ENCODE results near the gene BANP.

Gene BANP

DNA sequence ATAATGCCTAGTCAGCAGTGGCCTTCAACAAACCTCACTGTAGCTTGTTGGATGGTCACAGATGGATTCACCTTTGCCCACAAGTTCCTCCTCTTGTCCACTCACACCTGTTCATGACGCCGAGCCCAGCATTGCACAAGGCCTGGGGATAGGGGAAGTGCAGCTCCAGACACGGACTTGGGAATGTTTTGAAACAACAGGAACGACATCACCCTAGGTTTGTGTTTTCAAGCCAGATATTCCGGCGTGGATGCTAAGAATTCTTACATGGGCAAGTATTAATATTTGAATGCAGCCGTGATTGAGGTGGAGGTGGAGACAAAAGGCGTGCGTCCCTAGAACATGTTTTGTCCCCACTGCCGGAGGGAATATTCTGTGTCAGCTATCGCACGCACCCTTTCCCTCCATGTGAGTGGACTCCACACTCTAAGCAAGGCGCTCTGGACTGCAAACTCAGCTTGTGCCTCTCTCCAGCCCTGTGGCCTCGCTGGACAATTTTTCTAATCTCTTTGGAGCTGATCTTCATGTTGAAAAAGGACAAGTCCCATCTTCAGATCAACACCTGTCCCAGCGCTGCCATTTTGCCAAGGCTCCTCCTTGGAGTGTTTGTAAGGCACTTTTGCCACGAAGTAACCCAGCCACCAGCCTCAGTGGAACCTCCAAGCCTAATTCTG is 2.0 kb upstream of the BANP start:
- no peak for DNase-seq (ENCODE audit: low read depth in 3 of 3)

DNA sequence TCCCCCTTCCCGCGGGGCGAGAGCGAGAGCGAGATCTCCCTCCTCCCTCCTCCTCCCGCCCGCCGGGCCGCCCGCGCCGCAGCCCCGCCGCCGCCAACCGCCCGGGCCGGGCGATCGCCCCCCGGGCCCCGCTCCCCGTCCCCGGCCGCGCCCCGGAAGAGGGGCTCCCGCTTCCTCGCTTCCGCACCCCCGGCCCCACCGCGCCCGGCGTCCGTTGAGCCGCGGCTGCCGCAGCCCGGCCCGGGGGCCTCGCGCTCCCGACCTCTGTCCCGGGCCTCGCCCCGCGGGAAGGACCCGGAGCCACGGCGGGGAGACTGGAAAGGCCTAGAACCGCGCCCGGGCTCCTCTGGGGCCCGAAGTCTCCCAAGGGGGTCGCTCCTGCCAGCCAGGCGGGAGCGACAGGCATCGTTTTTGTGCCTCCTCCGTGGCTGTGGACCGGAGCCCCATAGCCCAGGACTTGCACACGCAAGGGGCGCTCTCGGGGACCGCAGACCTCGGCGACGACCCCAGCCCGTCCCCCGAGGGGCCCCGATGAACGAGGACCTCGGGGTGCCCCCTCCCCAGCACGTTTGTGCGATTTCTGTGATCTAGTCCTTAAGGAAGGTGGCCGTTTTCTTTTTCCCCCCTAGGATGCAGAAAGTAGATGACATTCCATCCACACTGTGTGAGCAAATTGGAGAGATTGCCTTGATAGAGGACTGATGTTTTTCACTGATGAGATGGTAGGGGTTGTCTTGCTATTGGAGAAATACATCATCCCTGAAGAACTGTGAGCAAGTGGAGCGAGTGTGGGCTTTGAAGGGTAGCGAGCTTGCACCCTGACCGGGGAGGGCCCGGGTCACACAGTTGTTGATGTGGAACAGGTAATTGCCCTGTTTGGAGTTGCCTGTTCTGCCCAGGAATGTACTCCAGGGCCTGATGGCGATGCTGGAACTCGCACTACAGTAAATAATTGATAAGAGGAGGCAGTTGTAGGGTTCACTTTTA is 611 bp downstream of the BANP start:
- DNase-seq (ENCODE audit: low read depth in 3 of 3), result no peak

DNA sequence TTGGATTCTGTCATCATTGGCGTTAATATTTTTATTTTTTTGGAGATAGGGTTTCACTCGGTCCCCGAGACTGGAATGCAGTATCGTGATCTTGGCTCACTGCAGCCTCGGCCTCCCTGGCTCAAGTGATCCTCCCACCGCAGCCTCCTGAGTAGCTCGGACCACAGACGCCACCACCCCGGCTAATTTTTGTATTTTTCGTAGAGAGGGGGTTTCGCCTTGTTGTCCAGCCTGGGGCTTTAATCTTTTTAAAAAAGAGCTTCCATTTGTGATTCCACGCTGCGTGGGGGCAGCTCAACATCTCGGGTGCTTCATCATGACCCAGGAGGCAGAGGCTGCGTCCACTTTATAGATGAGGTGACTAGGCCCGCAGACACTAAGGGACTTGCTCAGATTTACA is 1.5 kb downstream of the BANP start:
- no peak for DNase-seq (ENCODE audit: low read depth in 3 of 3)

DNA sequence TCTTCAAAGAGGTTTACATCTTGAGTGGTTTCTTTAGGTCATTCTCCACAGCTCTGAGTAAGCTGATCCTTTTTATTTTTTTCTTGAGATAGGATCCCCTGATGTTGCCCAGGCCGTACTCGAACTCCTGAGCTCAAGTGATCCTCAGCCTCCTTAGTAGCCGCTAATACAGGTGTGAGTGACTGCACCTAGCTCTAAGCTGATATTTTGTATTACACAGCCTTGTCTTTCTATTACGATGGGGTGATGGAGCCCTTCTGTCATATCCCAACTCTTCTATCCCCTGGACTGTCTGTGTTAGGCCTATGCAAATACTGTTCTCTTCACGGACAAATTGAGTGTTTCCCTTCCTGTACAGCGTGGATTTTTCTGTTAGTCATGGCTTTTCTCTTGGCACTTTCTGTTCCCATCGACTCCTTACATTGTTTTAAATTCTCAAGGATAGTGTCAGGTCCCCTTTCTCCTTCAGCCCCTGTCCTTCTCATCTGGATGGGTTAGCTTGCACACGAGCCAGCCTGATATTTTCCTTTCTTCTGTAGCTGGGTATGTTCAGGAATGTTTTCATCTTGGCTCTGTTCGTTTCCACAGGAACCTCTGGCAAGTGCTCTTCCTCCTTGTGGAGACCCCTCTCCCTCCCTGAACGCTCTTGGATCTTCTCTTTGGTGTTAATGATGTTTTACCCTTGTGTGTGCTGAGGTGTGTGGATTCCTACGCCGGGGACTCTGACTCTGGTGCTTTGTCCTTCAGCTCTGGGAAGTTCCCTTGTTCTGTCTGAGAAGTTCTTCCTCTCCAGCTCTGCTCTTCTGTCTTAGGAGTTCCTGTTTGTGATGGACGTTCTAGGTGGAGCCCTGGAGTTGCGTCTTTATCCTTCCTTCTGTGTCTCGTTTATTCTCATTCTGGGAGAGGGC is 2.3 kb downstream of the BANP start:
- no peak for DNase-seq (ENCODE audit: low read depth in 3 of 3)

DNA sequence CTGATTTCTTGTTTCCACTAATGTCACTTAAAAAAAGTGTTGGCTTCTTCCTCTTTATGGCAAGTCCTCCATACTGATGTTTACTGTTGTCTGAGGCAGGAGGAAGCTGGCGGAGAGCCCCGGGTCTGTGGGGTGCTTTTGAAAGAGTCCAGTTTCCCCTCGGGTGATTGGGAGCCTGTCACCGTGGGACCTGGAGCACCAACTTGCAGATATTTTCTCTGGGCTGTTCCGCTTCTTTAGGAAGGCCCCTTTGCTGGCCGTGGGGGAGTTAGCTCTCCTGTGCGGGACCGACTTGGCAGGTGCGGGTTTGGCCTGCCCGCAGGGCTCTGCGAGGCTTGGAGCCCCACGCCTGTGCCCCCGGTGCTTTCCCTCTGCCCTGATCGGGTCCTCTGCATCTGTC is 3.1 kb downstream of the BANP start:
- no peak for DNase-seq (ENCODE audit: low read depth in 3 of 3)

DNA sequence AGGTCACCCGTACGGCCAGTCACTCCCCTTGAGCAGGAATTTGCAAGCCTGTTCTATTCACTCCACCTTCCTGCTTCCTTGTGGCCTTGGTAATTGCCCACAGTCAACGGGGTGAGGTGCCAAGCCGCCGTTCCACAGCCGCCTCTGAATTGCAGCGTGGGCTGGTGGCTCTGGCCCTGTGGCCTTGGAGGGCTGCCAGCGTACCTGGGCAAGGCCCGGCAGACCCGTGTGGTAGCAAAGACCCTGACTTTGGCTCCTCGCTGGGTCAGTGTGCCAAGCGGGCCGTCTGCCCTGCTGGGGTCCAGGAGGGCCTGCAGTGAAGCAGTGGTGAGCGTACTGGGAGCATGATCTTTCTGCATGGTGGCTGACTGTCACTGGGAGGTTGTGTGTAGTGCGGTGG is 3.6 kb downstream of the BANP start:
- no peak for DNase-seq (ENCODE audit: low read depth in 3 of 3)

DNA sequence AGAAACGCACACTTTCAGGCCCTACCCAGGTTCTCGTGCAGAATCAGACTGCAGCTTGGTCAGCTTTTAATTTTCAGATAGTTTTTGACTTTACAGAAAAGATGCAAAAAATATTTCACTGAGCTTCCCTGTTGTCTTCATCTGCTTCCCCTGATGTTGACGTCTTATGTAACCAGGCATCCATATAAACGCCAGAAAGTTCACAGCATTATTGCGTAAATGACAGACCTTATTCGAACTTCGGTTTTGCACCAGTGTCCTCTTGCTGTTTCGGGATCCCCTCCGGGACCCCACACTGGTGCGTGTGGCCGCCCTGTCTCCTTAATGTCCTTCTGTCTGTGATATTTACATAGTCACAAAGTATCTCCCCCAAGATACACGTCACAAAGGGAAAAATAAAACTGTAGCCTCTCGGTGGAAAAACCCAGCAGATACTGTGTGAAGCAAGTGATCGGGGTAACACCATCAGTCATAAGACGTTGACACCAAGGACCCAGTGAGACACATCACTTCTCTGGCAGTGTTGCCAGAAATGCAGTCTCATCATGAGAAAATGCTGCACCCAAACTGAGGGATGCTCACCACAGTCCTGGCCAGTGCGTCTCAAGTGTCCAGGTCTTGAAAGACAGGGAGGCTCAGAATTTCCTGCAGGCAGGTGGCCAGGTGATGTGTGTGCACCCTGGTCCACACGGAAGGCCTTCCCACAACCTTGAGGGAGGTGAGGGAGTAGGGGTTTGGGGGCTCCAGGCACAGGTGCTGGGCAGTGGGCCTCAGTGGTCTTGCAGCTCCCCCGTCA is 4.3 kb downstream of the BANP start:
- DNase-seq (ENCODE audit: low read depth in 3 of 3), result no peak

DNA sequence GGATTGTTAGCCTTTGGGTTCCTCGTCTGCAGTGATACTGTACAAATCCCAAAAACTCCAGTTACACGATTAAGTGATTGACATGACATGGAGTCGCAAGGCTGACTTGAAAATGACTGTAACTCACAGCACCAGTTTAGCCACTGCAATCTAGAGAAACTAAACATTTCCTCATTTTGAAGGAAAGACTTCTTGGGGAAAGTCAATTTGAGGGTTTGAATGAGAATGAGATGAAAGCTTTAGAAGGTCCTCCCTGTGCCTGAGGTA is 4.8 kb downstream of the BANP start:
- DNase-seq (ENCODE audit: low read depth in 3 of 3), result no peak

DNA sequence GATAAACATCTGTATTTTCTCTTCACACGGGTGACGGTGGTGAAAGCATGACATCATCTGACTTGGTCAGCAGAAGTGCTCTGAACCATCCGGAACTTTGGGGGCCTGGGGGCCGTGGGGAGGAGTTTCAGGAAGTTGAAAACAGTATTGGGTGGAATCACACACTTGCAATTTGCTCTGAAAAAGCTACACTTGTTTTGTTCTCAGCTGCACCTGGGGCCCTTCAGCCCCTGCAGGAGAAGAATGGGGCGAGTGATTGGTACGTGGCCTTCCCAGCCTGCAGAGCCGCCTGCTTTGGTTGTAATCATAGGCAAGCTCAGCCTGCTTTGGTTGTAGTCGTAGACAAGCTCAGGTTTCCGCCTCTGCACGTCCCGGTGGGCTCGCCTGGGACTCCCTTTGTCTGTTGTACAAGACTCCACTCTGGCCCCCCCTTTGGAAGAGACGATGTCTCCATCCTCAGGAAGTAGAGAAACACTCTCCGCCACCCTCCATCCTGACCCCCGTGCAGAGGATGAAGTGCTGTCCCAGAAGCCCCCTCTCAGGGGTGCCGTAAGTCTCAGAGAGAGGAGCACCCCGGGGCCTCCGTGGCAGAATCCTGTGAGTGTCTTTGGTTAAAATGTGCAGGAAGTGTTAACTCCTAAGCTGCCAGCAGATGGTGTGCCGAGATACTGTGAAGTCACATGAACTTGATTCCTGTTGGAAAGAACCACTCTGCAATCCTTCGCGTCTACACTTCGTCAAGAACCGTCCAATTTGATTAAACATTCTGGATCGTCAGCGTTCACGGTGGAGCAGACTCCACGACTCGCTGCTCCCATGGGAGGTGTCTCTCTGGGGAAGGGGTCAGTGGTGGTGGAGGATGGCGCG is 5.4 kb downstream of the BANP start:
- peak; percentile 48 to 73 (median 61) for DNase-seq (ENCODE audit: low read depth in 3 of 3)

DNA sequence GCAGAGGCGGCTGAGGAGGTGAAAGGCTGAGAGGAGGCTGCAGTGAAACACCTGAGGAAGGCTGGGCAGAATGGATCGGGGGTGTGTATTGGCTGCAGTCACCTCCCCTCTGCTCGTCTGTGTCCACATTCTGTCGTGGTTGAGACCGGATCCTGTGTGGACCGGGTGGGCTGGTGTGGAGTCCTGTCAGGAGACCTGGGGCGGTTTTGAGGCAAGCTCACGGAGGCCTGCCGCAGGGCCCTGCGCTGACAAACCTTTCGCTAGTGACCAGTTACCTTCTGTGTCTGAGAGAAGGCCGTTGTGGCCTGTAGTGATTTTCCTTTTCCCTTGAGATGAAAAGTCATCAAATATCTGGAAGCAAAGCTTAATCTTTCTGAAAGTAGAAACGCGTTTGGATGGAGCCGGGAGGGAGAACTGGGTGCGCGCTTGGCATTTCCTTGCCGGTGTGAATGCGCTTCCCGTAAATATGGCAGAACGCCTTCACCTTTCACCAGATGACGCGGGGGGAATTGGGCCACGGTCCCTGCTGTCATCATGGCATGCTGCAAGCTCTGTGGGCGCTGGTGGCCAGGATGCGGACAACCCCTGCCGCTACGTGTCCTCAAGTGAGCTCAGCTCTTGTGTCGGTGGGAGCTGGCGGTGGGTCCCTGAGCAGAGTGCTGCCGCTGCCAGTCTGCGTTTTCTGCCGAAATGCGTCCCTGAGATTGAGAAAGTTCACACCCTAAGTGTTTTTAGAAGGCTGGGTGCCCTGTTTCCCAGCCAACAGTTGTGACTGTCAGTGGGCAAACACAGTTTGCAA is 6.3 kb downstream of the BANP start:
- DNase-seq (ENCODE audit: low read depth in 3 of 3), result no peak

DNA sequence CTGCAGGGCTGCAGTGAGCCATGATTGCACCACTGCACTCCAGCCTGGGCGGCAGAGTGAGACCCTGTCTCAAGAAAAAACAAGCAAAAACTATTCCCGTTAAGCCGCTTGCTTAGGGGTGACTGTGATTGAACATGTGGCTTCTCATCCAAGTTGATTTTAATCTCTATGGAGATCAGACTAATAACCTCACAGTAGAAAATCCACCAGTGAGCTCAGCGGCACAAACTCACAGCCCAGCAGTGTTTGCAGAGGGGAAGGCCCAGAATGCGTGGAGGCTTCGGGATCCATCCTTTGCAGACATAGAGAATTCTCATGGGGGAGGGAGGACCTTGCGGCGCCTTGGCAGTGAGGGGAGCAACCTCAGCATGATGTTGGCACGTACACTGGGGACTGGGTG is 7.4 kb downstream of the BANP start:
- no peak for DNase-seq (ENCODE audit: low read depth in 3 of 3)

DNA sequence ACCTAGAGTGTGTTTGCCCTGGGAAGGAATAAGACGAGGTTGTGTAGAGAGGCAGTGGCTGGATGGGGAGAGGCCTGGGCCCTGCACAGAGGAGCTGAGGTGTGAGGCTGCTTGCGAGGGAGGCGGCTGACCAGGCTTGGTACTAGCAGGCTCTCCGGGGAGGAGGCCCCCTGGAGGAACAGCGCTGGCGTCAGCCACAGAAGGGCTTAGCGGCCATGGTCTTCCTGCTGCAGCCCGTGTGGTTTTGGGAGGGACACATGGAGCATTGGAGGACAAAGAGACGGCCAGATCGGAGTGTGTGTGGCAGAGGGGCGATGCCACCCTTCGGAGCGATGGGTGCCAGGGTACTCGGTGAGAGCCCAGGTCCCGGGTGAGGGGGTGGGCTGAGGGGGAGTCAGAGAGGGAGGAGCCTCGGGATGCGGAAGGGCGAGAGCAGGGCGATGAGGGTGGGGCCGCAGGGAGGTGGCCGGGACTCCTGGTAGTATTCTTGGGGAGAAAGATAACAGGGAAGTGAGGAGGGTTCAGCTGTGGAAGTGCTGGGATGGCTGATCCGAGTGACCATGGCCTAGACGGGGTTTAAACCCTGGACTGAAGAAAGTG is 8.3 kb downstream of the BANP start:
- no peak for DNase-seq (ENCODE audit: low read depth in 3 of 3)

DNA sequence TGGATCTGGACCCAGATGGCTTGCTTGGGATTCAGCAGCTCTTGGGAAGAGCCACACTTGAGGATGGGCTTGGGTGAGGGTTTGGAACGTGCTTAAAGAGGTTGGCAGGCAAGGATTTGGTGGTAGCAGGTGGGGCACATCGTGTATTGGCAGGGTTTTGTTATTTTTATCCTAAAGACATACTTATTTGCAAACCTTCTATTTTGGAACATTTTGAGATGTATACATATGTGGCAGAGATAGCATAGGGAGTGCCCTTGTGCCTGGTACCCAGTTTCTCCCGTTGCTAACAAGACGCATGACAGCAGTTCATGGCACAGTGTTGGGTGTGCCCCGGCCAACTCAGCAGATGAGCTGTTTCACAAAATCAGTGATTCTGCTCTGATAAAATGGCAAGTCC is 9.1 kb downstream of the BANP start:
- no peak for DNase-seq (ENCODE audit: low read depth in 3 of 3)

DNA sequence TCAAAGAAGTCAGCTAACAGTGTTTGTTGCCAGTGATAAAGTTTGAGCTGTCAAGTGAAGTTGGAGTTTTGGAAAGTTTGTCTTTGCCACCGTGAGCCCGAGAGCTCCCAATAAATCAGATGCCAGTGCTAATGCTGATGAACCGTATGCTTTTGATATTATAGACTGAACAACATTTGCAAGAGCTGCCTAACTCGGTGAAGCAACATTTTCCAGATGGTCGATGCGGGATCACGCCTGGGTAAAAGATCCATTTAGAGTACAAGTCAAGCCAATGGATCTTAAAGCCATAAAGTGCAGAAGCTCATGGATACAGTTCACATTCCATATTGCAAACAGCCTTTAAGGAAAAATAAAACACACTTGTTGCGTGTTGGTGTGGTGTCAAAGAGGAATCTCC is 9.6 kb downstream of the BANP start:
- DNase-seq (ENCODE audit: low read depth in 3 of 3), result no peak

DNA sequence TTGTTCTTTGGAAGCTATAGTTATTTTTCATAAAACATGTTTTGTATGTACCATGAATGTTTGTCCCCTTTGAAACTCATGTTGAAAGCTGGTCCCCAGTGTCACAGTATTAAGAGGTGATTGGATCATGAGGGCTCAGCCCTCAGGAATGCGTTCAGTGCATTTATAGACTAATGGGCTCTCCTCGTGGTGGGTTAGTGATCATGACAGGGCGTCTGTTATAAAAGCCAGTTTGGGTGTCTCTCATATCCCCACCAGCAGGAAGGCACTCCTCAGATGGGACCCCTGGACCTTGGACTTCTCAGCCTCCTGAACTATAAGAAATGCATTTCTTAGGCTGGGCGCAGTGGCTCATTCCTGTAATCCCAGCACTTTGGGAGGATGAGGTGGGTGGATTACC is 10.4 kb downstream of the BANP start:
- no peak for DNase-seq (ENCODE audit: low read depth in 3 of 3)

DNA sequence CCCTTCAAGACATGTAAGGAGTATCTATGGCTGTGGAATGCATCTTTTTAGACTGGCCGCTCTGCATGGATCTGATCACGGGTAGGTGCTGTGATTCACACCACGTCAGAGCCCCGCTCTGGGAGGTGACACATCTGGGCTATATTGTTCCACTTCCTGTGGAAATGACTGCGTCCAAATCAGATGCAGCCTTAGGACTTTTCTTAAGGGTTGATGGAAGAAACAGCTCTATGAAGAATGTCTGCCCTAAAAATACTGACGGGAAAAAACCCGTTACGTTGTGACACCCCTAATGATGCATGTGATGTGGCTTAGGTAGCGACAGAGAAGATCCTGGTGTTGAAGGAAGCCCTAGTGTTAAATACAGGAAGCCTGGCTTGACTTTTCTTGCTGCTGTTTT is 12.2 kb downstream of the BANP start:
- DNase-seq (ENCODE audit: low read depth in 3 of 3), result peak; percentile 58 to 71 (median 58)

DNA sequence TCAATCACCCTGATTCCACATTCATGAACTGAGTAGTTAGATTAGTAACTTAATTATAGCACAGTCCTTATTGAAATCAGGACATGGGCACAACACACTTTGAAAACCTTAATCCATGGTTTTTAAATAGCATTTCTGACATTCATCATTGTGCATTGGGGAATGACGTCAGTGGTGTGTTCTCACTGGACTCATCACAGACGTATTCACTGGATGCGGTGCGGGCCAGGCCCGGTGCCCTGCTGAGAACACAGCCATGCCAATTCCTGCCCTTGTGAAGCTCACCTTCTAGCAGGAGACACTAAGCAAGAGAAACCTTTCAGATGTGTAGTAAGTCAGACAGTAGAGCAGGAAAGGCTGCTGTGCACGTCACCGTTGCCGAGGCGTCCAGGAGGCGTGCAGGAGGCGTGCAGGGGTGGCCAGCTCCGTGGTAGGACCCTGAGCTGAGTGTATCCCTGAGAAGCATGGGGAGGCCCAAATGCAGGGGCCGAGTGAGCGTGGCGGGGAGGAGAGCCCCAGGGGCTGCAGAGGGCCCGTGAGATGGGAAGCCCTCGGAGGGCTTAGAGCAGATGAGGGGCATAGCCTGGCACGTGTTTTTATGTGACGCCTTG is 12.9 kb downstream of the BANP start:
- DNase-seq (ENCODE audit: low read depth in 3 of 3), result no peak

DNA sequence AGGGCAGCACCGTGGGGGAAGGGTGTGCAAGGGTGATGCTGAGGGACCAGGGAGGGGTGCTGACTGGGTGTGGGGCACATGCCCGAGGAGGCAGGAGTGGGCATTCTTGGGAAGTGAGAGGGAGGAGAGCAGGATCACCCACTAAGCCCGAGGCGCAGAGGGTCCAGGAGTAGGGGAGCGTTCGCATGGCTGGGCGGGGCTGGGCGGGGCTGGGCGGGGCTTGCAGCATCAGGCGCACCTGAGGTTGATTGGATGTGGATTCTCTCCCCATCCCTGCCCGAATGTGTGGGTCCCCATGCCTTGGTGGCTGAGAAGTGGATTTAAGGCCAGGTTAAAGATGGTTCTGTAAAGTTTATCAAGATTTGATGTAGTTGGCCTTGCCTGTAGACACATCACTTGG is 14.2 kb downstream of the BANP start:
- no peak for DNase-seq (ENCODE audit: low read depth in 3 of 3)

DNA sequence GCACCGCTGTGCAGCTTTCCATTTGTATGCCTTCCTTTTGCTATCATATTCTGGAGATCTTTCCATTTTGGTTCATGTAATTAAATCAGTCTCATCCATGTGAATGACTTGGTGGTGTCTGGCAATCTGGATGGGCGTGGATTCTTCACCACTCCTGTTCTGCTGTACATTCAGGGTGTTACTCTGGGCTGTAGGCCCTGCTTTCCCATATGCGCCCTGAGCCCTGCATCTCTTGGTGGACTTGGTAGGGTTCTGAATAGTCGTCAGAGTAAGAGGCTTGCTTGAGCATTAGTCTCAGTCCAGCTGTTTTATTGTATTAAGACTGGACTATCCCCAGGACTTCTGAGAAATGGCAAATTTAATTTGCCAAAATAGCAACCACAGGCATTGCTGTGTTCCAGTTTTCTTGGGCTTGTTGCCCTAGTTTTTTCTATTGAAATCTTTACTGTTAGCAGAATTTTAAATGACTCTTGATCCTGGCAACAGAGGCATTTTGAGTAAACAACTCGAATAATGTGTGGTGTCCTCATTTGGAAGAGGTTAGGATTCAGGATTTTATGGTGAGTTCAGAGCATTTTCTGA is 14.9 kb downstream of the BANP start:
- no peak for DNase-seq (ENCODE audit: low read depth in 3 of 3)

Data from stimulated activated CD4-positive, alpha-beta T cell treated with anti-CD3 and anti-CD28 coated beads, TNF-alpha, amount 100 ng/mL, for 48 hours (primary cell).